Right renal cortex interstitium (tissue), 3 donors: ENCODE measurements around the gene MRPL2. TPM values are rescaled to one million over a fixed set of nuclear protein-coding genes. Genes with fewer than 3 reads are reported as not detected.
A peak's percentile ranks its signal among the peaks of the same experiment; 100 is the strongest.
"Not testable (repeated sequence)": the region's sequence is repeated elsewhere in the genome, so short reads cannot be mapped to it uniquely, and the experiment has no call there.

Source experiments
- DNase-seq, 3 donors: peaks; one replicate each; pipeline ENCODE4 v3.0.0-alpha.2; 2013; ENCODE audit warnings: low read depth in 3 of 3, low spot score in 2 of 3
- polyA plus RNA-seq, 3 donors: library from polyadenylated mRNA; unstranded; fragments of 120-200 nt; gene quantifications; one replicate each; pipeline ENCODE4 v1.2.1, GENCODE V29; 2013; ENCODE audit not compliant: insufficient read length in 3 of 3

MRPL2 gene
- polyA plus RNA-seq, 3 donors = 53.4 to 54.4 (median 54.2) TPM

DNA sequence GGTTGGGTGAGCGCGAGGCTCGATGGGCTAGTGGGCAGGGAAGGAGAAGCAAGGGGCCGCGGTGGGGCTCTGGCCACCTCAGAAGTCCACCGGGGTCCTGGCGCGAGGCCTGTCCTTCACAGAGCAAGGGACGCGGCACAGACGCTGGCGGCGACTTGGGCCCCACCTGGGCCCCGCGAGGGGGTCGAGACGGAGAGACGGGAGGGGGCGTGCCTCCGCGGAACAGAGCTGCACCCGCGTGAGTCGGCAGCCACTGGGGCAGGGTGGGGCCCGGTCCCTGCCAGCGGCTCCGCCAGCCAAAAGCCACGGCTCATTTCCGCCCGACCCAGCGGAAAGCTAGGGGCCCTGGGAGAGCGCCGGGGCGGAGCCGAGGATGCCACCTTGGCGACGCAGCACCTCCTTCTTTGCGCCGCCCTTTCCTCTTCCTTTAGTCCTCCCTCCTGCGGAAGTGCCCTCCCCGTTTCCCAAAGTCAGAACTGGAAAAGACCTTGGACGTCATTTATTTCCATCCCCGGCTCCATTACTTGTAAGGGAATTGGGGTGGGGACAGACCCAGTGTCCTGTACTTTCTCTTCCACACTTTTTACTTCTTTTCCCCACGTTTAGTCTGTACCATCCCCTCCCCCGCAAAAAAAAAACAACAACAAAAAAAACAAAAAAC, 5.6 kb downstream of the MRPL2 start, which contains the start of gene CUL7:
TSS of gene CUL7 (minus strand) at position 307 of the 661 bp plus-strand sequence. CDS start 1,063 bp downstream, outside the sequence.
- peak in 2 of 3 donors; percentile 85 to 86 for DNase-seq

DNA sequence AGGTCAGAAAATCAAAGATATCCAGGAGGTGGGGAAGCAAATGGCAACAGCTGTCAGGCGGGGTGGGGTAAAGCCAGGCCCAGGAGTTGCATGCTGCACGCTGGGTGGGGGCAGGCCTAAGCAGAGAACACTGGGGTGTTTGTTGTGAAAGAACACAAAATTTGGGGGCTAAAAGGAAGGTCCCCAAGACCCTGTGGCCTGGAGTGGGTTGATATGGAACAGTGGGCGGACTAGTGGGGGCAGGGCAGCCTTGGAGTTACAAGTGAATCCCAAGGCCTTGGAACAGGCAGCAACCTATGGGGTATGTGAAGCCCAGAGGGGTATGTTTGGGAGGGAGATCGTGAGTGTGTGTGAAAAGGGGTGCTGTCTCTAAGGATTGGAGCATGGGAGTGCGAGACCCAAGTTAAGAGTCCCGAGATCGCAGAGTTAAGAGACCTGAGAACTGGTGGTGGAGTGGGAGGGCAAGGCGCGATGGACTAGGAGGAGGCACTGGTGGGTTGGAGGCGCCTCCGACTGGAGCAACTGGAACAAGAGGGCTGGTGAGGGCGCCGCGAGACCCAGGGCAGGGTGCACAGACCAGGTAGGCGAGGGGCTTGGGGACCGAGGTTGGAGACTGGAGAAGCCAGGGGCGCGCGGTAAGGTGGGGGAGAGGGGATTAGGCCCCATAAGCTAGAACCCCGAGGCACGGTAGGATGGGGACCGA, 6.2 kb downstream of the MRPL2 start:
- no peak for DNase-seq

DNA sequence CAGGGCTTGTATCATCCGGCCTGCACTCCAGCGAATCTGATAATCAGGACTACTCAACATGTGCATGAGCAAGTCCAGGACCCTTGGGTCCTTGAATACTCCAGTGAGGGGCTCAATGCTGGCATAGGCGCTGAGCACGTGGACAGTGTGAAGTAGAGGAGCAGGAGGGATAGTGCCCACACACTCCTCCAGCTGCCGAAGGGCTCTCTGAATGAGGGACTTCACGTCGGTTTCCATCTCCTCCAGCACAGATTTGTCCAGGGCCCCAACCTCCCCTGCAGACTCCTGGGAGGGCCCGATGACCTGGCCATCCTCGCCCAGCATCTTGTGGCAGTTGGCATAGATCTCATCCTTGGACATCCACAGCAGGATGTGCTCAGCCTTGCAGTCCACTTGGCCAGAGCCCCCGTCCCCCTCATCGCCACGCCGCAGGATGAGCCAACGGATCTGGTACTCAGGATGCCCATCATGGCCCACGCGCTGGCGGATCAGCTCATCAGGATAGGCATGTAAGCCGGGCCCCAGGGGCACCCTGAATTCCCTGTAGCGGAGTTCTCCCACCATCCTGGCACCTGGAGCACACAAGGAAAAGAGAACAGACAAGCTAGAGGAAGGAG, 6.9 kb downstream of the MRPL2 start:
- no peak for DNase-seq

DNA sequence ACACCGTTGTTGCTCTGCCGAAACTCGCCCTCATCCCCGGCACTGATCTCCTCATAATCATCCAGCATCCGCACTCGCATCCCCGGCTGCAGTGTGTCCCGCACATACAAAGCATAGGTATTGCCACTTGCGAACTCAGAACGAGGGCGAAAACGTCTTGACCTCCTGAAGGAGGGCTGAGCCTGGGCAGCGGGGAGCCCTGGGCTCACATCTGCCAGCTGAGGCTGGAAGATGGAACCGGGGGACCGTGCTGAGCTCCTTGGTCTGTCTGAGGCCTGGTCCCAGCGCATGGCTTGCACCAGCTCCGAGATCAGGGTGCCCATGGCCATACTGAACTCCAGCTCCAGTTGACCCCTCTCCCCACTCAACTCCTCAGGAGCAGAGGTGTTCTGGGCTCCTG, 8.3 kb downstream of the MRPL2 start:
- DNase-seq = no peak

DNA sequence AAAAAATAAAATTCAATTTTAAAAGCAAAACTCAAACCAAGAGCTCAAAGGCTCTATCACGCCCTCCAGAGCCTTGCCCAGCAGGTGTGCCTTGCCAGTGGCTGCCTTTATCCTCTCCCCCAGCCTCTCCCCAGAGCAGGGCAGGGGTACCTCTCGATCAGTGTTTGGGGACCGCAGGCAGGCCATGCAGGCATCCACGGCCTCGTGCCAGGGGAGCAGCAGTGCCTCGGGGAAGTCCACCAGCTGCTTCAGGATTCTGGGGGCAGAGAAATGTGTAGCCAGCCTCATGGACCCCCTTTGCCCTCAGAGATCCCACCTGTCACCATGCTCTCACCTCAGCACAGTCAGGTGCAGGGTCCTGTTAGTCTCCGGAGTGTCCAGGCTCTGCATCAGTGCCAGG, 11.2 kb downstream of the MRPL2 start:
- DNase-seq = no peak

DNA sequence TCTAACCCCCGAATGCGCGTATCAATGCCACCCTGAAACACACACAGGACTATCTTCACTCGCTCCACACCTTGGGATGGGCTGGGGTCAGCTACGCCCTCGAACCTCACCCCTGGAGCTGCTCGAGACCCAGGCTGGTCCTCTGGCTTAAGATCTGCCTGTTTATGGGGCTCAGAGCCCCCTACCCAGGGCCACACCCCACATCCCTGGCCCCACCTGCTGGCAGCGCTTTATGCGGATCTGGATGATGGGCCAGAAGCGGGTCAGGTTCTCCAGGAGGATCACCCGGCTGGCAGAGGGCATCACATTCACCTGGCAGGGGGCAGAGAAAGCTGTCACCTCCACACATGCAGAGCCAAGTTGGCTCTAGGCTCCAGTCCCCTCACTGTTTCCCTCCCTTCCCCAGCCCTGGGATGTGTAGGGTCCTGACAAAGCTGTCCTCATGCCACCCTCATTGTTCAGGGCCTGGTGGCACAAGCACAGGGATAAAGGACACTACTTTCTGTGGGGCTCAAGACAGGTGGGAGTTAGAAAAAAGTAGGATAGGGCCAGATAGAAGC, 13.8 kb downstream of the MRPL2 start:
- DNase-seq = no peak

DNA sequence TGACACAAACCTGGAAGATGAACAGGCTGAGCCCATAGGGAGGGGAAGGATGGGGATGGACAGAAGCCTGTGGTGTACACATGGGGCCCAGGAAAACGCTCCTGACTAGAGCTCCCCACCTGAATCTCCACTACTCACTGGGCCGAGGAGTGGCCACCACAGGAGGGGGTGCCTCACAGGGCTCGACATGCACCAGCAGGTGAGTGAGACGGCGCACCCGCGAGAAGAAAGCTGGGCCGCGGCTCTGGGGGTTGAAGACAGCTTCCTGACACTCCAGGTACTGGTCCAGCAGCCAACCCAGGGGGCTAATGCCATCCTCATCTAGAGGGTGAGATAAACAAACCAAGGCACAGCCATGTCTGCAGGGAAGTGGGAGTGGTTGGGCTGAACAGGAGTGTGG, 15.9 kb downstream of the MRPL2 start:
- DNase-seq = no peak

DNA sequence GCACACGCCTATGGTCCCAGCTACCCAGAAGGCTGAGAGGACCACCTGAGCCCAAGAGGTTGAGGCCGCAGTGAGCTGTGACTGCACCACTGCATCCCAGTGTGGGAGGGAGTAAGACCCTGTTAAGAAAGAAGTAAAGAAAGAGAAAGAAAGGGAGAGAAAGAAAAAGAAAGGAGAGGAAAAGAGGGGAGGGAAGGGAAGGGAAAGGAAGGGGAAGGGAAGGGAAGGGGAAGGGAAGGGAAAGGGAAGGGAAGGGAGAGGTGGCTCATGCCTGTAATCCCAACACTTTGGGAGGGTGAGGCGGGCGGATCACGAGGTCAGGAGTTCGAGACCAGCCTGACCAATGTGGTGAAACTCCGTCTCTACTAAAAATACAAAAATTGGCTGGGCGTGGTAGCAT, 17.8 kb downstream of the MRPL2 start:
- DNase-seq = not testable (repeated sequence)

DNA sequence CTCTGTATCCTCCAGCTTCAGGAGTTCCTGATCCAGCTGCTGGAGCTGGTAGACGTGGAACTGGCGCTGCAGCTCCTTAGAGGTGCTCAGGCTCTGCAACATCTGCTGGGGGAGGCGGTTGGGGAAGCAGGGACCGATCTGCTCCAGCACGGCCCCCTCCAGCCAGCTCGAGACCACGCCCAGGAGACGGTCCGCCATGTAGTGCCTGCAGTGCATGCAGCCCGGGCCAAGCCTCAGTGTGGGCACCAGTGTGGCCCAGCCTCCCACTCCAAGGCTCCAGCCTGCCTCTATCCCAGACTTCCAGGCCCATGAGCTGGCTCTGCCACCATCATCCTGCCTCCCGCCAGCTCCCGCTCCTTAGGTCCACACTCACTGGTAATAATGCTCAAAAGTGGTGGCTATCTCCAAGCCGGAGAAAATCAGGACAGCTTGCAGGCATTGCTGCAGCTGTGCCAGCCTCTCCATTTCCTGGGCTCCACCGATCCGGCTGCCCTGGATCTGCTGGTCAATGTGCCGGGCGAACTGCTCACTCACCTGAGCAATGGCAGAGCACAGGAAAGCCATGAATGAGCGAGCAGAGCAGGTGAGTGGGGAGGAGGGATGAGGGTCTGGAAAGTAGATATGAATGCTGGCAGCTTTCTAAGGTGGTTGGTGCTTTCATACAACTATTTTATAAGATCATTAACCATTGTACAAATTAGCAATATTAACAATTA, 18.5 kb downstream of the MRPL2 start:
- DNase-seq = no peak

DNA sequence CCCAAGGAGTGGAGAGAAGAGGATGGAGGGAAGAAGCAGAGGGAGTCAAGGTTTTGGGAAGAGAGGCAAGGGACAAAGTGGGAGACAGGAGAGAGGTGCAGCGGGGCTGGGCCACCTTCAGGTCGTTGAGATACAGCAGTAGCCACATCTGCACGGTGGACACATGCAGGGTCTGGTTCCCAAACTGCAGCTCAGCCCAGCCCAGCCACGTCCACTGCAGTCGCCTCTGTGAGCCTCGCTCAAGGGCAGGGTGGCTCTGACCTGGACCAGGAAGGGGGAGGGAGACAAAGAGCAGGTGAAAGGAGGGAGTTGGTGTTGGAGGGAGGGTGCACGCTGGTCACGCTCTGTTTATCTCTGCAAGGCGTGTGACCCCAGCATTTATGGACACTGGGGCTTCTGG, 20.5 kb downstream of the MRPL2 start:
- DNase-seq = no peak

DNA sequence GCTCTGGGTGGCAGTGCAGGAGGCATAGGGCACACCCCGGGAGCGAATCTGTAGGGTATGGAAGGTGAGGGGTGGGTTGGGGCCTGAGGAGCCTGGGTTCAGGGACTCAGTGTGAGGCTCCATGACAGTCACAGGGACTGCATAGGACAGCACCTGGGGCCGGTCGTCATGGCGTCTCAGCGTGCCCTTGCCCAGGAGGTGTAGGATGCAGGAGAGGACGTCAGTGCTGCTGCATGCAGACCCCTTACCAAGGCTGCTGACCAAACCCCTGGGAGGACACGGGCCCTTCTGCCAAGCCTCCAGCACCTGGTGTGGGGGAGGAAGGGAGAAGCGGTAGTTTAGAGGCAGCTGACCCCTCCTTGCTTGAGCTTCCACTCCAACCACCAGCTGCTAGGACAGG, 21.5 kb downstream of the MRPL2 start:
- no peak for DNase-seq

DNA sequence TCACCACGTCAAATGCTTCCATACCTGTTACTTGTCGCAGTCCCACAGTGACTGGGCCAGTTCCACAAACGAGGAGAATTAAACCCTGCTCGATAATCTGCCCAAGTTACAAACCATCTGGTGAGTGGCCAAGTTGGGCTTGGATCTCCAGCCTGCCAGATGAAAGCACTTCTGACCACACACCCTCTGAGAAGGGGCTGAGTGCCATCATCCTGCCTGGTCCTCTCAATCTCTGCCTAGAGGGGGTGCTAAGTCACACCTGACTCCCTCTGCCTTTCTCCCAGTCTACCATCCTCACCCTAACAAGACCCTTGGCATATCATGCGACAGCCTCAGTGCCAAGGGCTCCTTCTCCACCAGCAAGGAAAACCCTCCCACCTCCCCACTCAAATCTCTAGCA, 22.0 kb downstream of the MRPL2 start:
- no peak for DNase-seq

DNA sequence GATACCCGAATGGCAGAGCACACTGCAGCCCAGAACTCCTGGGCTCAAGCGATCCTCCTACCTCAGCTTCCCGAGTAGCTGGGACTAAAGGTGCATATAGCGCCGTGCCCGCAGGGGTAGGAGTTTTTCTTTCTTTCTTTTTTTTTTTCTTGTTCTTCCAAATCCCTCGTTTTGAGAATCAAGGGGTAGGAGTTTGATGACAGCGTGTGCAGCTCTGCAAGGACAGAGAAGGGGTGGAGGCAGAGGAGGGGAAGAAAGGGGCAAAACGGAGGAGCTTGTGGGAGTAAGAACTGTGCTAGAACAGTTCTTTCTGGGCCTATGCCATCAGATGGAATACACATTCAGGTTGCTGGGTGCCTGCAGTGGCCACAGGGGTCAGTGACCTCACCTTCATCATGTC, 22.5 kb downstream of the MRPL2 start:
- DNase-seq = no peak

DNA sequence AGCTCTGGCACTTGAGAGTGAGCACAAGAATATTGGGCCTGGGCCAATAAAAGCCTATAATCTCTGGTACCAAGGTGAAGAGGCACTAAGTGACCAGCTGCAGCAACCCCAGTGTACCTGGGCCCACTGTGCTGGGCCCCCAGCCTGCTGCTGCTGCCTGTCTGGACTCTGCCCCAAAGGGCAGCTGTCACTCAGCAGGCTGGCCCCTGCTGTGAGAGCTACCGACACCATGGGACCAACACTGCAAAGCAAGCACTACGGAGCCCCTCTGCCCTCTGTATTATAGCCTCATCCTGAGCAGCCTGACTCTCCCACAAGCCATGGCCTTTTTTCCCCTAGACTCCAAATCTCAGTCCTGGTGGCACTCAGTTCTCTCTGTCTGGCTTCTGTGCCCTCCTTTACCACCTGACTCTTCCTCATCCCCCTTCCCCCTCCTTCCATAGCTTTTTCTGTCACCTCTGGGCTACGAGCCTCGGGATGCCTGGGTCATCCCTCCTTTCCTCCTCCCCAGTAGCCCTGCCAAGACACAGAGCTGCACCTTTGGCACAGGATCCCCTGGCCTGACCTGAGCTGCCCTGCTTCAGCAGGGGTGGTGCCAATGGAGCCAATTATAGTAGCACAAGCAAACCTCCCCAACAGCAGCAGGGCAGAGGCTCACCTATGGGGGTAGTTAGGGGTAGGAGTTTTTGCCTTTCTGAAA, 23.6 kb downstream of the MRPL2 start:
- DNase-seq = no peak

DNA sequence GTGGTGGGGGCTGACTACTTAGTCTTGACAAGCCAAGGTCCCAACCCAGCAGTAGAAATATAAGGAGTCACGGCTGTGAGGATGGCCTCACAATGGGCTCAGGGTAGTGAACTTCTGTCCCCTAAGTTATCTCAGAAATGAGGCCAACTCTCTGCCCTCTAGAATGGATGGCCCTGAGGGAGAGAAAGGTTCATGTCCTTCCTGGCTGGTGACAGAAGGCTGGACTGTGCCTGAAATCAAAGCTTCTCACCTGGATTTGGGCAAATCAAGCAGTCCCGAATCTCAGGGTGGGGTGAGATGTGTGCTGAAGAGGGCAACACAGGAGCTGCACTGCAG, 25.1 kb downstream of the MRPL2 start:
- no peak for DNase-seq

DNA sequence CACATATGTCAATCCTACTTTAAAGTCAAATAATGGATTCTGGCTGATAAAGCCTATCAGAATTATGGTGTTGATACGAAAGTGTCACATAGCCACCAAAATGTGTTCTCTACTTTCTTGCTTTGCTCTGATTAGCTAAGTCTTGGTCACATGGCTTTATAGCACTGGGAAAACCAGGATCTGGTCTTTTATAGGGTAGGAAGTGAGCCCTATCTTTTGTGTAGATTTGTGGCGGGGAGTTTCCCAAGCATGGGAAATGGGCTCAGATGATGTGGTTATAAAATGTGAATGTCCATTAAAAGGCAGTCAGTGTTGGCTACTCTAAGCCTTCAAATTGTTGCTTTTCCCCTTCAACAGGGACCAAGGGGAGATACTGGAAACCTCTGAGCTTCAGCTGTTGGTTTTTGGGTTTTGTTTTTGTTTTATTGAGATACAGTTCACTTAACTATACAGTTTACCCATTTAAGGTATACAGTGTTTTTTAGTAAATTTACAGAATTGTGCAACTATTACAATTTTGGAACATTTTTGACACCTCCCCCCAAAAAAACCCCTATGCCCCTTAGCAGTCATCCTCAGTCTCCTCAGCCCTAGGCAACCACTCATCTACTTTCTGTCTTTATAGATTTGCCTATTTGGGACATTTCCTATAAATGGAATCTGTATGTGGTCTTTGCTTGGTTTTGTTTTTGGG, 25.6 kb downstream of the MRPL2 start:
- no peak for DNase-seq

DNA sequence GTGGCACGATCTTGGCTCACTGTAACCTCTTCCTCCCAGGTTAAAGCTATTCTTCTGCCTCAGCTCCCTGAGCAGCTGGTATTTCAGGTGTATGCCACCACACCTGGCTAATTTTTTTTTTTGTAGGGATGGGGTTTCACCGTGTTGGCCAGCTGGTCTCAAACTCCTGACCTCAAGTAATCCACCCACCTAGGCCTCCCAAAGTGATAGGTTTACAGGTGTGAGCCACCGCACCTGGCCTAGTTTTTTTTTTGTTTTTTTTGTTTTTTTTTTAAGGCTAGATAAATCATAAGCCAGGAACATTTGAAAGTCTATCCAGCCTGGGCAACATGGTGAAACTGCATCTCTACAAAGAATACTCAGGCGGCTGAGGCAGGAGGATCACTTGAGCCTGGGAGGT, 26.9 kb downstream of the MRPL2 start:
- no peak for DNase-seq

DNA sequence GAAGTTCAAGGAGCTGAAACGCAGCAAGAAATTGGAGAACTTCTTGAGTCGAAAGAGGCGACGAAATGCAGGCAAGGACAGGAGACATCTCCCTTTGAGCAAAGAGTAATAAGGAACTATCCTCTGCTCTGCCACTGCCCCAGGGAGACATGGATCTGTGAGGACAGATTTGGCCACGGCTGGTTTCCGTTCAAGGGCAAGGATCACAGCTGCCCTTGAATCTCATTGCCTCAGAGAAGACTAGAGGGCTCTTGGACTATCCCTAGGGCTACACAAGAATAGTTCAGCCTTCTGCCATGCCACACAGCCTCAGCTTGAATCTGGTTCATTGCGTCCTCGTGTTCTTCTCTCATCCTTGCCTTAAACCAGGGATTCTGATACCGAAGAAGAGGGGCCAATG, 30.1 kb downstream of the MRPL2 start:
- no peak for DNase-seq

DNA sequence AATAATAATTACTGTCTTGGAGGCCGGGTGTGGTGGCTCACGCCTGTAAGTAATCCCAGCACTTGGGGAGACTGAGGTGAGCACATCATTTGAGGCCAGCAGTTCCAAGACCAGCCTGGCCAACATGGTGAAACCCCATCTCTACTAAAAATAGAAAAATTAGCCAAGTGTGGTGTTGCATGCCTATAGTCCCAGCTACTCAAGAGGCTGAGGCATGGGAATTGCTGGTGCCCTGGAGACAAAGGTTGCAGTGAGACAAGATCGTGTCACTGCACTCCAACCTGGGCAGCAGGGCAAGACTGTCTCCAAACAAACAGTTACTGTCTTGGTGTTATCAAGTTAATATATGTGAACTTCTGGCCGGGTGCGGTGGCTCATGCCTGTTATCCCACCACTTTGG, 32.9 kb downstream of the MRPL2 start:
- DNase-seq = no peak

DNA sequence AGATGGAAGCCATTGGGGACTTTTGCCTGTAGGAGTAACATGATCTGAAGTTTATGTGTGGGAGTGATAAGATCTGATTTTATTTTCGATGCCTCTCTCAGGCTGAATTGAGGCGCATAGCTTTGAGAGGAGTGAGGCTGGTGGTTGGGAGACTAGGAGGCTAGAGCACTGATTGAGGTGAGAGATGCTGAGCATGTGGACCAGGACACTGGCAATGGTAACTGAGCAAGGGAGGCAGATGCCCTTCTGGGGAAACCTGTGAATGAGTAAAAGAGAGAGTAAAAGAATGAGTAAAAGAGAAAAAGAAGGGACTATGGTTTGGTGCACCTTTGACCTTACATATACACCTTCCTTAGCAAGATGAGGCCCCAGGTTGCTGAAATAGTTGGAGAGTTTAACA, 34.8 kb downstream of the MRPL2 start:
- DNase-seq = no peak
